HG02642 (cell line): ENCODE measurements around the gene FLNB.
A peak's percentile ranks its signal among the peaks of the same experiment; 100 is the strongest.
"Not testable (repeated sequence)": the region's sequence is repeated elsewhere in the genome, so short reads cannot be mapped to it uniquely, and the experiment has no call there.

Source experiments
- ATAC-seq: cut with Tn5 transposase; IDR thresholded peaks from one replicate; pipeline ENCODE4 v1.9.1; 2021; ENCODE audit warnings: mild to moderate bottlenecking; ENCODE audit not compliant: unreplicated experiment, poor library complexity

FLNB gene

DNA sequence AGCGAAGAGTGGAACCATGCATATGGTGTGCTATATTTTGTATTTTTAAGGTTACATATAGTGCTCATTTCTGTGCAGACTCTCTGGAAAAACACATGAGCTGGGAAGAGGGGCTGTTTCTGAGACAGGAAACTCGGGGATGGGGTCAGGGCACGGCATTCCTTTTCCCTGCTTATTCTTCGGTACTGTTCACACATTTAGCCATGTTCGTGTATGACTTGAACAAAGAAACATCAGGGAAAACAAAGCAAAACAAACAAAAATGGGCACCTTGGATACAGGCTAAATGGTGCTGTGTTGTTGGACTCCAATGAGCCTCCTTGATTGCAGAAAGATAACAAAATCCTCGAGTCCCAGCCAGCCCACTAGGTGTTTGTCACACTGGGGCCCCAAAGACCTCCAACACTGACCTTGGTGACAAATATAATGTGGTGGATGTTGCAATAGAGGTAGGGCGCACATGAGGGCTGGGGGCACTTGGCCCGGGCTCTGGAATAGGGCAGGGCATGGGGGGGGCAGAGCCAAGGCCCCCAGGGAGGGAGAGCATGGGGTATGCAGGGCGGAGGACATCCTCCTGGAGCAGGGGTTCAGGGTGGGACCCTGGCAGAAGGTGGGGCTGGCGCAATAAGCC lies 183.3 kb downstream of the FLNB start:
- no peak for ATAC-seq

- no peak for ATAC-seq
These were observed 183.8 kb downstream of the FLNB start for GRCh38 chr3:58192069-58192468.

- ATAC-seq, result no peak
These were observed 185.6 kb downstream of the FLNB start for GRCh38 chr3:58193682-58194407.

DNA sequence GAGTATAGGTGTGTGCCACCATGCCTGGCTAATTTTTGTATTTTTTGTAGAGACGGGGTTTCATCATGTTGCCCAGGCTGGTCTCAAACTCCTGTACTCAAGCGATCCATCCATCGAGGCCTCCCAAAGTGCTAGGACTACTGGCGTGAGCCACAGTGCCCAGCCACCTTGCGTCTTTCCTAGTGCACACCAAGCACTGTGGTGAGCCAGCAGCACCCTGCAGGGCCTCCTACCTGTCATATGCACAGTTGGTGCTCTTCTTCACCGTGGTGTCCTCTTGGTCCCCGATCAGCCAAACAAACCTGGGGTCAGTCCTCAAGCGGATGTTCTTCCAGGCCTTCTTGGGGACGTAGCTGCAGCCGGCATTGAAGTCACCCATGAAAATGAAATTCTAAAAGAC lies 189.4 kb downstream of the FLNB start:
- no peak for ATAC-seq

GRCh38 chr3:58198362-58198761 lies 190.1 kb downstream of the FLNB start:
- ATAC-seq, result no peak

DNA sequence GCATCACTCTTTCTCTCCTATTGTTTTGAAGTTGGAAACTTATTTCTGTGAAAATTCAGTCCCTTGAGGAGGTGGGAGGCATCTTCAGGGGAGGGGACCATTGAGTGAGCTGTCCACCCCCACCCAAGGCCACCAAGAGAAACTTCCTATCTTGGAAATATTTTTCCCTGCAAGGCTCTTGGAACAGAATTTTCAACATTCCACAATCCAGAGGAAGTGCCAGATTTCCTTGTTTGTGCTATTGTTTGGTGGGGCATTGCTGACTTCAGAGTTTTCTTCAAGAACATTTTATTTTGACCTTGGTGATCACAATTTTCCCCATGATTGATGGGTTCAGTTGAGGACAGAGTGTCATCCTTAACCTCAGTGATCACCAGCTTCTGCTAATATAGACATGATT lies 190.6 kb downstream of the FLNB start:
- no peak for ATAC-seq

GRCh38 chr3:58200121-58200709 lies 192.0 kb downstream of the FLNB start:
- ATAC-seq, result no peak

DNA sequence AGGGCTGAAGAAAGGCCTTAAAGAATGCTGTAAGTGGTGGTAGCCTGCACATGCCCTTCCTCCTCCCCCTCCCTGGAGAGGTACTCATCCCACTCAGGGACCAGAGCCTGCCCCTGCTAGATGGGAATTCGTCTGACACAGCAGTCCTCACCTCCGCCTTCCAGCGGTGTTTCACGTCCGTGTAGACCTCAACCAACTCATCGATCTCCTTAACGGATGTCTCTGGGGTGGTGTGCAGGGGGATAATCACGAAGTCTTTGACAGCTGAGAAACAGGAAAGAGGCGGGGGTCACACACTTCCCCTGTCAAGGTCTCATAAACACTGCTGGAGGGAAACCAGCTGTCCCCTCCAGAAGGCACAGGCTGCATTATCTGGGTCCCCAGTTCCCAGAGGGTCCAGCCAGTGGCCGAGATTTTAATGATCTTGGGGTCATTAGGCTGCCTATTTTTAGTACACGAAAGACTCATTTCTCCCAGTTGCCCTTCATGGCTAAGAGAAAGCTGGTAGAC lies 192.7 kb downstream of the FLNB start:
- ATAC-seq, result no peak

GRCh38 chr3:58201451-58201850 lies 193.2 kb downstream of the FLNB start:
- ATAC-seq, result not testable (repeated sequence)

DNA sequence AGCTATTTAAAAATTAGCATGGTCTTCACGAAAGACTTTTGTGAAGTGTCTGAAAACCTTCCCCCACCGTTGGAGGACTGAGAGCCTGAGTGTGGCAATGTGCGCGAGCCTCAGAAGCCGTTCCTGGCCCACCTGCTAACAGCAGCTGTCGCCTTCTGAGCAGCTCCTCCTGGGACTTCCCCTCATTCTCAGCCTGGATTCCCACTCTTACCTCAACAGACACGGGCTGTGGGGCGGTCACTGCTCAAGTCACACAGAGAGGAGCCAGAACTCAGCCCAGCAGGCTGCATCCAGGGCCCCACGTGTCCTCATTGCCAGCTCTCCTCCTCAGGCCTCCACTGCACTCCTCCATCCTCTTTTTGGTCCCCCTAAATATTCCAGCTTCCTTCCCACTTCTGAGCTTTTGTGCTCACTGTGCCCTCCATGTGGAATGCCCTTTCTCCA lies 194.7 kb downstream of the FLNB start:
- peak; percentile 77 for ATAC-seq

DNA sequence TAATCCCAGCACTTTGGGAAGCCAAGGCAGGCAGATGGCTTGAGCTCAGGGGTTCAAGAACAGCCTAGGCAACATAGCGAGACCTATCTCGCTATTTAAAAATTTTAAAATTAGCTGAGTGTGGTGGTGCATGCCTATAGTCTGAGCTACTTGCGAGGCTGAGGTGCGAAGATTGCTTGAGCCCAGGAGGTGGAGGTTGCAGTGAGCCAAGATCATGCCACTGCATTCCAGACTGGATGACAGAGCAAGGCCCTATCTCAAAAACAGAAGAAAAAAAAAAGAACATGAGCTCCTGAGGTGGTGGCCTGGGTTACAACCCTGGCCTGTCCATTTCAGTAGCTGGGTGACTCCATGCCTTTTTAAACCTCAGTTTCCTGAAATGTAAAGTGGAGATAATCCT lies 195.3 kb downstream of the FLNB start:
- no peak for ATAC-seq

DNA sequence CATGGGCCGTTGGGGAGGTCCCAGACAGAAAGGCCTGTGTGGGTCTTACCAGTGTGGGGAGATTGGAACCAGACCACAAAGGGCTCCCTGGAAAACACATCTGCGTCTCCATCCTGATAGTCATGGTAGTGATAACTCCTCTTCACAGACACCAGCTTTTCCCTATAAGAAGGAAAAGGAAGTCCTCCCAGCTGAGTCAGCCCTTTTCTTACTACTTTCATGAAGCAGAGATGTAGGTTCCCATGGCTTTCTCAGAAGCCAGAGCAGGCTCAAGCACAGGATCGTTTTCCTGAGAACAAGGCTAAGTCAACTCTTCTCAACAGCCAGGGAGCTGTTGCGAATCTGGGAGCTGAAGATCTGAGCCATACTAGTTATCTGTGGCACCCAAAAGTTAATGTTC lies 196.5 kb downstream of the FLNB start:
- no peak for ATAC-seq

DNA sequence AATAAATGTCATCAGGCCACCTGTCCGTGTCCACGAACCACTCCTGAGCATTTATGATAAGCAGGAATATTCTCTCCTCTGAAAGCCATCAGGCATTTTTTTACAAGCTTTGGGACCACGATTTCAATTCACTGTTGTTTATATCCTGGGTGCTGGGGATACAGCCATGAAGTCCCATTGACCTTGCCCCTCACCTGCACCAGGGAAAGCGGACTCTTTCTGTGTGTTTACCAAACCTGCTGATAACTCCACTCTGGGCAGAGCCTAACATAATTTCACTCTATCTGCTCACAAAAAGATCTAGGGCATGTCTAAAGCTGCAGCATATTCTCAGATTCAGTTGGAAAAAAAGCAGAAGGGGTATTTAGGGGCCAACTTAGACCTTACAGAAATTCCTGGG lies 197.8 kb downstream of the FLNB start:
- ATAC-seq, result no peak

DNA sequence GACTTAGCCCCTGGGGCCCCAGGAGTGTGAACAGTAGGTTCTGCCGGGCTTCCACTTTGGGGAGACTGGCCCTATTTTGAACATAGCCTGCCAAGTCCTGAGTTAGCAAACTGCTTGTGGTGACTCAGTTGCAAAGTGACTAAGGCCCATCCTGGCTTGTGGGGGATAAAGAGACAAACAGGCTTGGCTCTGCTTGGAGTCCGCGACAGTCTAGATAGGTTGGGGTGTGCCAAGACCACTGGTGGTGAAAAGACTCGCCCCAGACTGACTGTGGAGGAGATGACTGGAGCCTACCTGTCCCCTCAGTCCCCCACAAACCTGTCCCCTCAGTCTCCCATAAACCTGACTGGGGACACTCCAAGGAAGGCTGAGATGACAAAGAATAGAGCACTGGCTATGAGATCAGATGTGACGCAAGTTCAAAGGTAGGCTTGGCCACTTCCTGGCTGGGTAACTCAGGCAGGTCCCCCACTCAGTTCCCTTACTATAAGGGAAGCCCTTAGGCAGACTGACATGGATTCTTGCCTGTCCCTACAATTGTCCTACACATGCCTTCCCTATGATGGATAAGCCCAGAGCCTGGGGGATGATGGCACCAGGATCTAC lies 198.3 kb downstream of the FLNB start:
- ATAC-seq, result no peak

GRCh38 chr3:58207954-58208353 lies 199.7 kb downstream of the FLNB start:
- ATAC-seq, result no peak

- no peak for ATAC-seq
These were observed 201.7 kb downstream of the FLNB start for GRCh38 chr3:58209933-58210332.

- ATAC-seq, result no peak
These were observed 202.7 kb downstream of the FLNB start, which contains the start of gene DNASE1L3 for GRCh38 chr3:58210761-58211460. TSS of gene DNASE1L3 (minus strand) at chr3:58210972. CDS start at chr3:58210906, 66 bp downstream.

DNA sequence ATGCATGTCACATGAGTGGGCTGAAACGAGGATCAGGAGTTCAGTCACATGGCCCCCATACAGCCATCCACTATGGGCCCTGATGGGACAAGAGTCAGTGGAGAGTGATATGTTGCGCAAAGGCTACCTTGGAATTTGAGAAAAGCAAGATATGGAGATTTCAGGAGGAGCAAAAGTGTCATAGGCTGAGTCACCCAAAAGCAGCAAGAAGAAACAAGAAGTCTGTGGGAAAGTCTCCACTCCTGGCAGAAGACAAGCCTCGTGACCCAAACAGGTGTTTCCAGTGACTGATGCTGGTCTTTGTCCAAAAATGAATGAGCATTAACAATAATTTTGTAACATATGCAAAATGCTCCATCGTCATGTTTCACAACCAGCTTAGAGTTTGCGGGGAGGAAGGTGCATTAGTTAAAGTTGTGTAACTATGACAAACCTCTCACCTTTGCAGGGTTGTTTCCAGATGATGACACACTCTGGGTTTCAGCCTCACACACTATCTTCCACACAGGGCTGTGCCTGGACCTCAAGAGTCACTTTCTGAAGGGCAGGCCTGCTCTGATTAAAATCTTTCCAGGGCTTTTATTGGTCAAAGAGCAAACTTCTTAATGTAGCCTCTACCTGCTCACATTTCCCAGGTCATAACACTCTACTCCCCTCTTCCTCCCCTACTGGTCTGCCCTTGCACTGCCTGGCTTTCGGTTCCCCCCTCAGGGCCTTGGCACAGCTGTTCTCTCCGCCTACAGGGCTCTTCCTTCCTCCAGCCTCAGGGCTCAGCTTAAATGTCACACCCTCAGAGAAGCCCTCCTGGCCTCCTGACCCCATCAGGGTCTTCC lies 206.5 kb downstream of the FLNB start:
- ATAC-seq, result peak; percentile 82

DNA sequence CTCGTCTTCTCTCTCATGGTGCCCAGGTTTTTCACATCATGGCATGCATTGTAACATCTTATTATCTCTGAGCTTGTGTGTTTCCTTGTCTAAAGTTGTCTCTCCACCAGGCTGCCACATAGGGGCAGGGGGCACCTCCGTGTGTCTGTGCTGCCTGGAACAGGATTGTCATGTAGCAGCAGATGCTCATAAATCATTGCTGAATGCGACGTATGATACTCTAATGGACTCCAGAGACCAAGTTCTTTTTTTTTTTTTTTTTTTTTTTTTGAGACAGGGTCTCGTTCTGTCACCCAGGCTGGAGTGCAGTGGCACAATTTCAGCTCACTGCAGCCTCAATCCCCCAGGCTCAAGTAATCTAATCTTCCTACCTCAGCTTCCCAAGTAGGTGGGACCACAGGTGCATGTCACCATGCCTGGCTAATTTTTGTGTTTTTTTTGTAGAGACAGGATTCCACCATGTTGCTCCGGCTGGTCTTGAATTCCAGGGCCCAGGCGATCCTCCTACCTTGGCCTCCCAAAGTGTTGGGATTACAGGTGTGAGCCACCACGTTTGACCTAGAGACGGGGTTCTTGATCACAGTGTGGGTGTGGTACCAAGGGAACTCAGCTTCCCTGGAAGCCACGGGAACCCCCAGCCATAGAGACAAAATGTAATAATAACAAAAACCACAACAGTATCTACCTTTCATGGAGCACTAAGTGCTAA lies 207.2 kb downstream of the FLNB start:
- peak; percentile 9 for ATAC-seq
